ENCODE measurements around the gene KMT2C. TPM values are rescaled to one million over a fixed set of nuclear protein-coding genes. Genes with fewer than 3 reads are reported as not detected.
A peak's percentile ranks its signal among the peaks of the same experiment; 100 is the strongest.
"Not testable (repeated sequence)": the region's sequence is repeated elsewhere in the genome, so short reads cannot be mapped to it uniquely, and the experiment has no call there.

KMT2C gene
- total RNA-seq, 1 donor from 2014 or later, result 42.3 TPM

- H3K4me3 ChIP-seq, result peak overlapping the region; percentile 99
- no peaks in the 10 kb centered on the region for H3K27me3 ChIP-seq (ENCODE audit: low read depth)
- H3K36me3 ChIP-seq, result no peaks in the 10 kb centered on the region
- intact Hi-C loops (cut with micrococcal nuclease), result no loop called here
- peak overlapping the region; percentile 100 for H3K27ac ChIP-seq (replicated peaks)
- peaks cover 32% of the 10 kb centered on the region for H3K4me1 ChIP-seq
- DNase-seq, result peak; percentile 81
- no peak for TF ChIP-seq CTCF (IDR thresholded peaks at IDR 0.05; ENCODE audit: borderline replicate concordance)
- no peaks in the 10 kb centered on the region for H3K9me3 ChIP-seq (replicated peaks)
Measured at GRCh38 chr7:152464312-152465118, 28.7 kb upstream of the KMT2C start.

GRCh38 chr7:152463709-152464311 lies 28.0 kb upstream of the KMT2C start:
- H3K4me3 ChIP-seq, result peak overlapping the region; percentile 99
- no peak for TF ChIP-seq CTCF (IDR thresholded peaks at IDR 0.05; ENCODE audit: borderline replicate concordance)
- H3K27me3 ChIP-seq (ENCODE audit: low read depth), result no peaks in the 10 kb centered on the region
- DNase-seq, result peak; percentile 100
- intact Hi-C loops (cut with micrococcal nuclease), result no loop called here
- peaks cover 32% of the 10 kb centered on the region for H3K4me1 ChIP-seq
- H3K9me3 ChIP-seq (replicated peaks), result no peaks in the 10 kb centered on the region
- H3K36me3 ChIP-seq, result no peaks in the 10 kb centered on the region
- peak overlapping the region; percentile 100 for H3K27ac ChIP-seq (replicated peaks)

GRCh38 chr7:152462995-152463708 lies 27.3 kb upstream of the KMT2C start:
- Histone ChIP-seq H3K27ac (replicated peaks) (peak overlapping the region; percentile 100), H3K4me1 (peaks cover 32% of the 10 kb centered on the region), H3K9me3 (replicated peaks) (no peaks in the 10 kb centered on the region), H3K4me3 (peak overlapping the region; percentile 92), H3K27me3 (ENCODE audit: low read depth) (no peaks in the 10 kb centered on the region), H3K36me3 (no peaks in the 10 kb centered on the region)
- DNase-seq, result no peak
- no peak for TF ChIP-seq CTCF (IDR thresholded peaks at IDR 0.05; ENCODE audit: borderline replicate concordance)
- intact Hi-C loops (cut with micrococcal nuclease), result no loop called here

- TF ChIP-seq CTCF (IDR thresholded peaks at IDR 0.05; ENCODE audit: borderline replicate concordance), result no peak
- Histone ChIP-seq H3K27ac (replicated peaks) (no peak overlapping the region), H3K36me3 (no peaks in the 10 kb centered on the region), H3K4me1 (peaks cover 24% of the 10 kb centered on the region), H3K4me3 (no peak overlapping the region), H3K27me3 (ENCODE audit: low read depth) (no peaks in the 10 kb centered on the region), H3K9me3 (replicated peaks) (no peaks in the 10 kb centered on the region)
- intact Hi-C loops (cut with micrococcal nuclease), result no loop called here
- DNase-seq, result peak; percentile 18
Measured at GRCh38 chr7:152459724-152460251, 24.0 kb upstream of the KMT2C start.

GRCh38 chr7:152451356-152451755 lies 15.6 kb upstream of the KMT2C start:
- Histone ChIP-seq H3K27me3 (ENCODE audit: low read depth) (no peaks in the 10 kb centered on the region), H3K4me3 (no peak overlapping the region), H3K4me1 (no peaks in the 10 kb centered on the region), H3K27ac (replicated peaks) (no peak overlapping the region), H3K36me3 (no peaks in the 10 kb centered on the region), H3K9me3 (replicated peaks) (no peaks in the 10 kb centered on the region)
- no peak for TF ChIP-seq CTCF (IDR thresholded peaks at IDR 0.05; ENCODE audit: borderline replicate concordance)
- intact Hi-C loops (cut with micrococcal nuclease), result no loop called here
- DNase-seq, result no peak

GRCh38 chr7:152445386-152446008 lies 9.7 kb upstream of the KMT2C start:
- H3K4me3 ChIP-seq; H3K36me3 ChIP-seq; H3K27me3 ChIP-seq (ENCODE audit: low read depth); H3K27ac ChIP-seq (replicated peaks); intact Hi-C loops (cut with micrococcal nuclease); DNase-seq; H3K9me3 ChIP-seq (replicated peaks); H3K4me1 ChIP-seq: not testable (repeated sequence)

All from left ventricle myocardium inferior (tissue), 1 donor.